Parathyroid adenoma (tissue), 2 donors: ENCODE data around the gene ANKH.

Experiments used
- H2AFZ ChIP-seq: fragments of 300-600 bp; sonication (generic); one replicate; pipeline ENCODE4 v1.7.0; 2017; ENCODE audit warnings: antibody characterized with exemption, mild to moderate bottlenecking
- H3K27ac ChIP-seq: fragments of 300-600 bp; sonication (generic); one replicate; pipeline ENCODE4 v1.7.0; 2017
- H3K27me3 ChIP-seq: fragments of 300-600 bp; sonication (generic); one replicate; pipeline ENCODE4 v1.7.0; 2017; ENCODE audit warnings: low read length; ENCODE audit not compliant: control insufficient read depth, insufficient read depth
- H3K36me3 ChIP-seq: fragments of 300-600 bp; sonication (generic); one replicate; pipeline ENCODE4 v1.7.0; 2017; ENCODE audit warnings: low read length; ENCODE audit not compliant: control insufficient read depth, insufficient read depth
- H3K4me1 ChIP-seq: fragments of 300-600 bp; sonication (generic); one replicate; pipeline ENCODE4 v1.7.0; 2017; ENCODE audit warnings: control low read depth
- H3K4me2 ChIP-seq: fragments of 300-600 bp; sonication (generic); one replicate; pipeline ENCODE4 v1.7.0; 2017; ENCODE audit warnings: low read length
- H3K4me3 ChIP-seq: fragments of 300-600 bp; sonication (generic); one replicate; pipeline ENCODE4 v1.7.0; 2017; ENCODE audit warnings: low read depth, low read length
- H3K79me2 ChIP-seq: fragments of 300-600 bp; sonication (generic); one replicate; pipeline ENCODE4 v1.7.0; 2017; ENCODE audit warnings: control low read depth
- H3K9ac ChIP-seq: fragments of 300-600 bp; sonication (generic); one replicate; pipeline ENCODE4 v1.7.0; 2017; ENCODE audit warnings: mild to moderate bottlenecking
- H3K9me3 ChIP-seq: fragments of 300-600 bp; sonication (generic); one replicate; pipeline ENCODE4 v1.7.0; 2017; ENCODE audit warnings: low read length; ENCODE audit not compliant: control insufficient read depth
- CTCF ChIP-seq: fragments of 300-600 bp; sonication (generic); IDR thresholded peaks from one replicate; pipeline ENCODE4 v1.7.0; 2017; ENCODE audit warnings: antibody characterized with exemption, mild to moderate bottlenecking
- donor health status: primary hyperparathyroidism.

Gene ANKH

GRCh38 chr5:14870337-14871213 is 1.0 kb downstream of the ANKH start:
- peaks cover 27% of the 10 kb centered on the region for H3K79me2 ChIP-seq
- H3K4me3 ChIP-seq: peak overlapping the region; percentile 69
- no peak for TF ChIP-seq CTCF
- peak overlapping the region; percentile 31 for H3K27ac ChIP-seq
- H2AFZ ChIP-seq: peak overlapping the region; percentile 79
- no peaks in the 10 kb centered on the region for H3K27me3 ChIP-seq
- H3K9me3 ChIP-seq: no peaks in the 10 kb centered on the region
- no peaks in the 10 kb centered on the region for H3K36me3 ChIP-seq
- H3K4me2 ChIP-seq: peak overlapping the region; percentile 79
- H3K4me1 ChIP-seq: no peaks in the 10 kb centered on the region
- H3K9ac ChIP-seq: no peak overlapping the region

DNA sequence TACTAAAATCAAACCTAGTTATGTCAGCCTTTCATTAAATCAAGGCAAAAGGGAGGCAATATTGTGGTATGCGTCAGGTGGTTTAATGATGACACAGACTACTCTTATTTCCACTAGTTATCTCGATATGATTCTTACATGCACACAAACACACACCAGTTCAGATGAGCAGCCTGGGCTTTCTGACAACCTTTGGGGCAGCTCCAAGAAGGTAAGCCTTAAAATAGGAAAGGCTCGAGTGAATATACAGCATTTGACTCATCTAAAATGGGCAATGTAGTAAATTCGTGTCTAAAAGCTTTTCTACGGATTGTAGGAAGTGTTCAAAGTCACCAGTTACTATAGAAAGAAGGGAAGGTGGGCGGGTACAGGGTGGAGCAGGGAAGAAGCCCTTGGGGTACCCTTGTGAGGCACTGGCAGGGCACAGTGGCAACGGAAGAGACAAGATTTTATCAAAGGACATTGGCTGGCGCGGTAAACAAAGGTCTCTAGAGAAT is 1.9 kb downstream of the ANKH start:
- Histone ChIP-seq H3K27ac (no peak overlapping the region), H3K27me3 (no peaks in the 10 kb centered on the region), H3K9ac (no peak overlapping the region)

GRCh38 chr5:14869233-14869632 is 2.3 kb downstream of the ANKH start:
- H3K36me3 ChIP-seq: no peaks in the 10 kb centered on the region
- peak overlapping the region; percentile 79 for H3K4me2 ChIP-seq
- peaks cover 36% of the 10 kb centered on the region for H3K79me2 ChIP-seq
- no peaks in the 10 kb centered on the region for H3K9me3 ChIP-seq
- H3K27me3 ChIP-seq: no peaks in the 10 kb centered on the region
- no peak overlapping the region for H3K9ac ChIP-seq
- H3K4me1 ChIP-seq: peaks cover 3% of the 10 kb centered on the region
- no peak overlapping the region for H3K27ac ChIP-seq
- peak overlapping the region; percentile 69 for H3K4me3 ChIP-seq
- TF ChIP-seq CTCF: no peak
- H2AFZ ChIP-seq: no peak overlapping the region

More for the DNA sequence above, 1.9 kb downstream of the ANKH start:
- Histone ChIP-seq H2AFZ (peak overlapping the region; percentile 7), H3K36me3 (no peaks in the 10 kb centered on the region), H3K4me3 (peak overlapping the region; percentile 69), H3K4me1 (no peaks in the 10 kb centered on the region), H3K4me2 (peak overlapping the region; percentile 79), H3K9me3 (no peaks in the 10 kb centered on the region), H3K79me2 (peaks cover 31% of the 10 kb centered on the region)
- TF ChIP-seq CTCF: no peak

DNA sequence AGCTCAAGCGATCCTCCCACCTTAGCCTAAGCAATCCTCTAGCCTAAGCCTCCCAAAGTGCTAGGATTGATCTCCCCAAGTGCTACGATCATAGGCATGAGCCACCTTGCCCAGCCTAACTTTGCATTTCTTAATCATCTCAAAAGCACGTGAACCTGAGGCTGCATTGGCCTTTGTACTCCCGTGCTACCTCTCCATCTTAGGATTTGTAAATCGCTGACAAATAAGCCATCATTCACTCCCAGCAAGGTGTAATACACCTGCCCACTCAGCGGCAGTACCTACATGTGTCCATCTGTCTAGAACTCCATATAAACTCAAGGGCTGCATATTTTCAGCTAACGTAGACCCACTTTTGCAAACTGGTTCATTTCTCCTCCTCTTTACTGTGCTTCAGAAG is 2.8 kb downstream of the ANKH start:
- Histone ChIP-seq H3K4me3 (peak overlapping the region; percentile 19), H3K36me3 (no peaks in the 10 kb centered on the region), H3K4me2 (peak overlapping the region; percentile 79), H2AFZ (no peak overlapping the region), H3K79me2 (peaks cover 41% of the 10 kb centered on the region), H3K27me3 (no peaks in the 10 kb centered on the region), H3K9ac (no peak overlapping the region), H3K4me1 (peaks cover 4% of the 10 kb centered on the region), H3K9me3 (no peaks in the 10 kb centered on the region), H3K27ac (no peak overlapping the region)
- no peak for TF ChIP-seq CTCF
